Measurements from ENCODE around the gene PLXNA4.

The PLXNA4 gene

GRCh38 chr7:132592231-132592920, 16.1 kb upstream of the PLXNA4 start:
- no peak for DNase-seq (ENCODE audit: low read depth, low spot score)

DNA sequence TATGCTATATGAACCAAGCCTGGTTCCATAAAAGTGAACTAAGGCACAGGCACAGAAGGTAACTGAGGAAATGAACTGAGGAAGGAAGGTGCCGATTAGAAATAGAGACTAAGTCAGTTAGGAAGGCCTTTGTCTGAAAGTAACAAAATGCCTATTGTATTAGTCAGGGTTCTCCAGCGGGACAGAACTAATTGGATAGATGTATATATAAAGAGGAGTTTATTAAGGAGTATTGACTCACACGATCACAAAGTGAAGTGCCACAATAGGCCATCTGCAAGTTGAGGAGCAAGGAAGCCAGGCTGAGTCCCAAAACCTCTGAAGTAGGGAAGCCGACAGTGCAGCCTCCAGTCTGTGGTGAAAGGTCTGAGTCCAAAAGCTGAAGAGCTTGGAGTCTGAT, 13.9 kb upstream of the PLXNA4 start:
- no peak for DNase-seq (ENCODE audit: low read depth, low spot score)

DNA sequence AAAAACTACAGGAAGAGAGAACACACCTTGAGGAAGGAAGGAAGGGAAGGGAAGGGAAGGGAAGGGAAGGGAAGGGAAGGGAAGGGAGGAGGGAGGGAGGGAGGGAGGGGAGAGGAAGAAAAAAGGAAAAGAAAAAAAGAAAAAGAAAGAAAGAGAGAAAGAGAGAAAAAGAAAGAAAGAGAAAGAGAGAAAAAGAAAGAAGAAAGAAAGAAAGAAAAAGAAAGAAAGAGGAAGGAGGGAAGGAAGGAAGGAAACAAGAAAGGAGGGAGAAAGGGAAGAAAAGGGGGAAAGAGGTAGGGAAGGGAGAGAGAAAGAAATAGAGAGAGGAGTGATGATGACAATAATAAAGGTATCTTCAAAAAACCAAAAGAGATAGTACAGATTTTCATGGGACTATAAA, 12.3 kb upstream of the PLXNA4 start:
- no peak for DNase-seq (ENCODE audit: low read depth, low spot score)

DNA sequence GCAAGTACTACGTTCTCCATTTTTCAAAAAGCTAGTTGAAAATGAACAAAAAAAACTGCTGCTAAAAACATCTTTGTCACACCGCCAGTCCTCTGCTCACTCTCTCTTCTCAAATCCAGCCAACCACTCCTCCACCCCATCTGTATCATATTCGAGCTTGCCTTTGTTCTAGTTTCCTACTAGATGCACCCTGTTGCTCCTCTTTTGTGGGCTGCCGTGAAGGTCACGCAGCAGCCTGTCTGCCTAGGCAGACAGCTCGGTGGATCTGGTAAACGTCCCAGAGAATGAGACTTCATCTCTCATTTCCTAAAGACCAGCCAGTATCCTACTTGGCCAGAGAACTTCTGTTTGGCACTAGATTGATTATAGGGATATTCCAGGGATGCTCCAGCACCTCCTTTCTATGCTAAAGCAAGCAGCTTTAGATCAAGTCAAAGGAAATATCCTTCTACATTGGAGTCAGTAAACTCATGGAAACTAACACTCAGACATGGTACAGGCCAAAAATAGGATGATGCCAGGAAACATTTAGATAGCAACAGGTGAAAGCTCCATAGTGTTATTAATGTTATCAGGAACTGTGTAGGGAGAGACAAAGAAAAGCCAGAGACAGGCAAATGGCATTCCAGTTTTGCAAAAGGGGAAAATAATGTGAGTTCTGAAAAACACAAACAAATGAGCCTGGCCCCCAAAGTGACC, 8.7 kb upstream of the PLXNA4 start:
- DNase-seq (ENCODE audit: low read depth, low spot score): no peak

DNA sequence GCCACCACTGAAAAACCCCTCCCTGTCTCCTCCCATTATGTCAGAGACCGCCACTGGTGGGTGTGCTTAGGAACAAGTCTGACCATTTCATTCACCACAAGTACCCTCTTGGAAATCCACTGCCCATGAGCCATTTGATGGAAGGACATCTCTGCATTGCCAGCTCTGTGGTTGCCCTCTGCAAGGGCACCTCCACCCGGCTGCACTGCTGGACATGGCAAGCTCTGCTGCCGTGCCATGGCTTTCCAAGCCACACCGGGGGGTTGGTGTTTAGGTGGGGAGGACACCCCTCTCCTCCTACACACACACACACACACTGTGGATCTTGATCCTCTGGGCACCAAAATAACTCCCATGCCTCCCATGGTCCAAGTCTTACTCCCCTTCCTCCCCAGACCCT, 5.2 kb upstream of the PLXNA4 start:
- DNase-seq (ENCODE audit: low read depth, low spot score): no peak

GRCh38 chr7:132580717-132581285, 4.5 kb upstream of the PLXNA4 start:
- DNase-seq (ENCODE audit: low read depth, low spot score): peak; percentile 86

DNA sequence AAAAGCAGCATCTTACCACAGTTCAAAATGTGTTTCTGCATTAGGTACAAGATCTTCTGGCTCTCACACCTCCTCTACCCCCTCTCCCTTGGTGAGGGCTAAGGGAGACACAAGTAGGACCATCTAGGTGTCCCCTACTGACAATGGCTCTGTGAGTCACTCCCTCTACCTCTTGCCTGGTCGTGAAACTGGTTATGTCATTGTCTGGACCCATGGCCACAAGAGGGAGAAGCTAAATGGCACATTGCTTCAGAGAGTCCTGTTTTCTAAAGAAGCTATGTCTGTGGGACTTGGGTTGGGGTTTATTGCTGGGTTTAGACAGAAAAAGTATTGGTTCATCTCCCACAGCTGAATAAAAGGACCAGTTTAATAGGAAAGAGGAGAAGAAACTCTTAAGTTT, 4.0 kb upstream of the PLXNA4 start:
- no peak for DNase-seq (ENCODE audit: low read depth, low spot score)

GRCh38 chr7:132579260-132579899, 3.1 kb upstream of the PLXNA4 start:
- DNase-seq (ENCODE audit: low read depth, low spot score): no peak

- no peak for DNase-seq (ENCODE audit: low read depth, low spot score)
These were observed 2.6 kb upstream of the PLXNA4 start for GRCh38 chr7:132578826-132579225.

DNA sequence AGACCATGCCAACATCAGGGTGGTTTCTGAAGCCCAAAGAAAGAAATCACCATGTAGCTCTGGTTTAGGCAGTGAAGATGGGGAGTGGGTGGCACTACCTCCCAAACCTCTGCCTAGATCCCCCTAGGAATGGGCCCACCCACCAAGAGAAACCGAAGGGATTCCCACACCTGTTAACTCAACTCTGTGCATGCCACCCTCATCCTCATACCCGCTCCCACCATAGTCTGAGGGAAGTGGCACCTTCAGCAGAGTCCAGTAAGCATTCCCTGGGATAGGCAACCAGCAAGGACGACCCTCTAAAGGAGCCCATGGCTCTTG, 1.7 kb upstream of the PLXNA4 start:
- DNase-seq (ENCODE audit: low read depth, low spot score): no peak

- DNase-seq (ENCODE audit: low read depth, low spot score): peak; percentile 73
These were observed 1.2 kb upstream of the PLXNA4 start for GRCh38 chr7:132577206-132578049.

GRCh38 chr7:132576721-132577085, 433 bp upstream of the PLXNA4 start:
- no peak for DNase-seq (ENCODE audit: low read depth, low spot score)

- DNase-seq (ENCODE audit: low read depth, low spot score): peak; percentile 54
These were observed 770 bp downstream of the PLXNA4 start for GRCh38 chr7:132575419-132575981.

- DNase-seq (ENCODE audit: low read depth, low spot score): no peak
These were observed 2.0 kb downstream of the PLXNA4 start for GRCh38 chr7:132574223-132574622.

GRCh38 chr7:132573251-132573955, 2.9 kb downstream of the PLXNA4 start:
- no peak for DNase-seq (ENCODE audit: low read depth, low spot score)

GRCh38 chr7:132572526-132572925, 3.7 kb downstream of the PLXNA4 start:
- no peak for DNase-seq (ENCODE audit: low read depth, low spot score)

DNA sequence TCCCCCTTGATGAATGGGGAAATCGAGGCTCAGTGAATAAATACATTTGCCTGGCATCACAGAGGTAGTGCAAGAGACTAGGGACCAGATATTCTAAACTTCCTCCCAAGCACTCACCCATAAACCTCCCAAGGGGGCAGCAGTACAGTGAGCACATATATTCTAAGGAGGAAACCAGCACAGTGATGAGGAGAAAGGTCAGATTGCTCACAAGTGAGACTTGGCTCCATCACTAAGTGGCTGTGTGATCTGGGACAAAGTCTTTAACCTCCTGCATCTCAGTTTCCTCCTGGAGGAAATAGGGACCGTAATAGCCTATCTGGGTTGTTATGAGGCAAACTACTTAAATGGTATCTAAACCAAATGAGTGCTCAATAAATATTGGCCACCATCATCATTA, 4.3 kb downstream of the PLXNA4 start:
- no peak for DNase-seq (ENCODE audit: low read depth, low spot score)

DNA sequence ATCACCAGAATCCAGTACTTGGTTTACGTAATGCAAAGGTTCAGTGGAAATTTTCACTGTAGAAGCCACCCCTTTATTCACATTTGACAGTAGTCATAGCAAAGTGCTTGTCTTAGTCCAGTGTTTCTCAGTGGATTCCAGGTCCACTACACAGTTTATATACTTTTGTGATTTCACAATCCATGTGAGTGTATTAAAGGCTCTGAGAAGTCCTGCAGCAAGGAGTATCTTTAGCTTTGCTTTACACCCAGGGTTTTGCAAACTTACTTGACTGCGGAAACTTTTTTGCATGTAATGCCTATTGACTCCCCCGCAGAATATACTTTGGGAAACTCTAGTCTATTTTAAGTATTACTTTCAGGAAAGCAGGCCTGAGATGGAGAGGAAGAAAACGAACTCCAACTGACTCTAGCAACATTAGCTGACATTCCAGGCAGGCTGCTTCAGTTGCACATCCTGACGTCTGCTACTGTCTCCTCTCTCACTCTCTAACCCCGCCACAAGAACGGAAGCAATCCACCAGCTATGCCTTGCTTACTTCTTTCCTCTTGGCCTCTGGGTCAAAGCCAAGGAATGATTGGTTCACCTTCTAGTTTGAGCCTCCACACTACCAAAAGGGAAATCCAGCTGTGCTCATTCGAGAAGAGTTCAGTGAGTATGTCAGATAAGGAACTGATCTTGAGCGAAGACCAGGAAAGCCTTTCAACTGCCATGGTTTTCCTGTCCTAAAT, 6.2 kb downstream of the PLXNA4 start:
- DNase-seq (ENCODE audit: low read depth, low spot score): no peak

- no peak for DNase-seq (ENCODE audit: low read depth, low spot score)
These were observed 7.3 kb downstream of the PLXNA4 start for GRCh38 chr7:132568962-132569361.

GRCh38 chr7:132565885-132566284, 10.4 kb downstream of the PLXNA4 start:
- DNase-seq (ENCODE audit: low read depth, low spot score): no peak
